Mesodermal cell (in vitro differentiated cells): ENCODE measurements around the gene GALNT14.
"Not testable (repeated sequence)": the region's sequence is repeated elsewhere in the genome, so short reads cannot be mapped to it uniquely, and the experiment has no call there.

Source experiments
- H3K27ac ChIP-seq: 2 replicates; pipeline ENCODE4 v1.7.0; 2013; ENCODE audit warnings: mild to moderate bottlenecking, low read depth, low read length, moderate library complexity; ENCODE audit not compliant: severe bottlenecking
- H3K36me3 ChIP-seq: 2 replicates; pipeline ENCODE4 v1.7.1; 2013; ENCODE audit warnings: mild to moderate bottlenecking, low read length, moderate library complexity; ENCODE audit not compliant: control insufficient read depth, insufficient read depth
- H3K4me1 ChIP-seq: one replicate; pipeline ENCODE4 v1.7.1; 2013; ENCODE audit warnings: mild to moderate bottlenecking, low read length; ENCODE audit not compliant: insufficient read depth, control insufficient read depth, poor library complexity, severe bottlenecking
- H3K4me3 ChIP-seq: 2 replicates; pipeline ENCODE4 v1.7.0; 2013; ENCODE audit warnings: low read length, control low read depth, mild to moderate bottlenecking; ENCODE audit not compliant: insufficient read depth, poor library complexity, severe bottlenecking; ENCODE audit errors: extremely low read depth
- H3K9me3 ChIP-seq: 2 replicates; pipeline ENCODE4 v1.7.1; 2013; ENCODE audit warnings: mild to moderate bottlenecking, low read length, moderate library complexity; ENCODE audit not compliant: control insufficient read depth
- WGBS, 2 experiments: methylation state at CpG; one replicate each; pipeline ENCODE4 v1.1.5; 2013; ENCODE audit warnings: missing lambda C conversion rate in 2 of 2; ENCODE audit not compliant: insufficient coverage in 2 of 2; 5-methylcytosine and 5-hydroxymethylcytosine counted together

GALNT14 gene

GRCh38 chr2:30927465-30928075 lies 210.7 kb downstream of the GALNT14 start:
- no peaks in the 10 kb centered on the region for H3K36me3 ChIP-seq
- no peak overlapping the region for H3K4me3 ChIP-seq
- H3K27ac ChIP-seq, result no peak overlapping the region
- WGBS, 2 experiments, result 86 to 91% methylated on average over 7 of the region's 7 CpGs
- no peaks in the 10 kb centered on the region for H3K4me1 ChIP-seq
- no peaks in the 10 kb centered on the region for H3K9me3 ChIP-seq

- Histone ChIP-seq H3K36me3 (no peaks in the 10 kb centered on the region), H3K27ac (no peak overlapping the region), H3K9me3 (no peaks in the 10 kb centered on the region), H3K4me3 (no peak overlapping the region), H3K4me1 (no peaks in the 10 kb centered on the region)
- WGBS, 2 experiments, result 82 to 89% methylated on average over 3 to 5 of the region's 5 CpGs
Observed at GRCh38 chr2:30926606-30927005, 211.6 kb downstream of the GALNT14 start.

GRCh38 chr2:30923623-30924022 lies 214.6 kb downstream of the GALNT14 start:
- H3K4me3 ChIP-seq, result no peak overlapping the region
- no peaks in the 10 kb centered on the region for H3K36me3 ChIP-seq
- H3K27ac ChIP-seq, result no peak overlapping the region
- H3K4me1 ChIP-seq, result no peaks in the 10 kb centered on the region
- no peaks in the 10 kb centered on the region for H3K9me3 ChIP-seq
- WGBS, 2 experiments, result 69 to 86% methylated on average over 4 of the region's 5 CpGs

- no peaks in the 10 kb centered on the region for H3K9me3 ChIP-seq
- no peak overlapping the region for H3K27ac ChIP-seq
- H3K4me3 ChIP-seq, result no peak overlapping the region
- 90 to 93% methylated on average over 2 to 4 of the region's 5 CpGs for WGBS, 2 experiments
- no peaks in the 10 kb centered on the region for H3K36me3 ChIP-seq
- H3K4me1 ChIP-seq, result no peaks in the 10 kb centered on the region
Observed at GRCh38 chr2:30920511-30920910, 217.7 kb downstream of the GALNT14 start.

- no peak overlapping the region for H3K4me3 ChIP-seq
- no peaks in the 10 kb centered on the region for H3K36me3 ChIP-seq
- no peak overlapping the region for H3K27ac ChIP-seq
- H3K9me3 ChIP-seq, result no peaks in the 10 kb centered on the region
- WGBS, 2 experiments, result 21 to 48% methylated on average over 2 to 3 of the region's 3 CpGs
- H3K4me1 ChIP-seq, result no peaks in the 10 kb centered on the region
Observed at GRCh38 chr2:30915486-30915885, 222.8 kb downstream of the GALNT14 start.

GRCh38 chr2:30914456-30914855 lies 223.8 kb downstream of the GALNT14 start:
- WGBS, 2 experiments, result 100% methylated on average over 1 to 3 of the region's 5 CpGs
- Histone ChIP-seq H3K4me1 (no peaks in the 10 kb centered on the region), H3K27ac (no peak overlapping the region), H3K9me3 (no peaks in the 10 kb centered on the region), H3K36me3 (no peaks in the 10 kb centered on the region), H3K4me3 (no peak overlapping the region)

GRCh38 chr2:30912056-30912455 lies 226.2 kb downstream of the GALNT14 start:
- Histone ChIP-seq H3K4me1 (no peaks in the 10 kb centered on the region), H3K27ac (no peak overlapping the region), H3K4me3 (no peak overlapping the region), H3K9me3 (no peaks in the 10 kb centered on the region), H3K36me3 (no peaks in the 10 kb centered on the region)
- WGBS, 2 experiments, result 91 to 100% methylated on average over 5 of the region's 5 CpGs

GRCh38 chr2:30911327-30911726 lies 226.9 kb downstream of the GALNT14 start:
- Histone ChIP-seq H3K9me3 (no peaks in the 10 kb centered on the region), H3K4me1 (no peaks in the 10 kb centered on the region), H3K36me3 (no peaks in the 10 kb centered on the region), H3K27ac (no peak overlapping the region), H3K4me3 (no peak overlapping the region)
- 87 to 92% methylated on average over 8 to 9 of the region's 9 CpGs for WGBS, 2 experiments

GRCh38 chr2:30910686-30911085 lies 227.6 kb downstream of the GALNT14 start:
- Histone ChIP-seq H3K9me3 (no peaks in the 10 kb centered on the region), H3K4me3 (no peak overlapping the region), H3K27ac (no peak overlapping the region), H3K4me1 (no peaks in the 10 kb centered on the region), H3K36me3 (no peaks in the 10 kb centered on the region)
- 92 to 97% methylated on average over 7 of the region's 7 CpGs for WGBS, 2 experiments

GRCh38 chr2:30904437-30904836 lies 233.8 kb downstream of the GALNT14 start:
- WGBS, 2 experiments, result 80 to 92% methylated on average over 2 to 4 of the region's 14 CpGs

GRCh38 chr2:30903326-30903725 lies 234.9 kb downstream of the GALNT14 start:
- Histone ChIP-seq H3K4me3 (no peak overlapping the region), H3K4me1 (no peaks in the 10 kb centered on the region), H3K27ac (no peak overlapping the region), H3K36me3 (no peaks in the 10 kb centered on the region), H3K9me3 (no peaks in the 10 kb centered on the region)
- 89 to 98% methylated on average over 5 of the region's 5 CpGs for WGBS, 2 experiments

More at GRCh38 chr2:30904437-30904836, 233.8 kb downstream of the GALNT14 start:
- H3K9me3 ChIP-seq, H3K27ac ChIP-seq, H3K4me1 ChIP-seq, H3K4me3 ChIP-seq, H3K36me3 ChIP-seq: not testable (repeated sequence)
